ENCODE data around the gene TCF4.

The TCF4 gene

DNA sequence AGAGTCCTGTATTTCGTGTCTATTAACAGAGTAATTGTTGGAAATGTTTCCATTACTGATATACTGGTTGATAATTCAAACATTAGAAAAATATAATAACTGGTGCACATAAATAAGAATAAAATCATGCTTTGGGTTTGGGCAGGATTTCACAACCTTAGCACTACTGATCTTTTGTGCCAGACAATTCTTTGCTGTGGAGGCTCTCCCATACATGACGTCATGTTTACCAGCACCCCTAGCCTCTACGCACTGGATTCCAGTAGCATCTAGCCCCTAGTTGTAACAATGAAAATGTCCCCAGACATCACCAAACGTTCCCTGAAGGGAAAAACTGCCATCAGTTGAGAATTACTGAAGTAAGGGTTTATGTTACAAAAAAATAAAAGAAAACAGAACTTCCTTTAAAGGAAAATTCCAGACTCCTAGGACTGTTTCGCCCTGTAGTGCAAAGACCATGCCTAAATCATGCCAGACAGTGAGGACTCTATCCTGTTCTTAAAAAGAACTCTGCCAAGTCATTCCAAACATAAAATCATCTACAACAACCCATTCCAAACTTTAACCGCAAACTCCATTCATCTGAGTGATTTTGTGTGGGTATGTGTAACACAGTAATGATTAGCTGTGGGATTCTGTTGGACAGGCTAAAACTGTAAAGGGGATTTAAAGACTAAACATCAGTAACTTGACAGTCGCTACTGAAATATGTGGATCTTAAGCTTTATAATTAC is 315.3 kb downstream of the TCF4 start:
- TF ChIP-seq, protein P1, sequence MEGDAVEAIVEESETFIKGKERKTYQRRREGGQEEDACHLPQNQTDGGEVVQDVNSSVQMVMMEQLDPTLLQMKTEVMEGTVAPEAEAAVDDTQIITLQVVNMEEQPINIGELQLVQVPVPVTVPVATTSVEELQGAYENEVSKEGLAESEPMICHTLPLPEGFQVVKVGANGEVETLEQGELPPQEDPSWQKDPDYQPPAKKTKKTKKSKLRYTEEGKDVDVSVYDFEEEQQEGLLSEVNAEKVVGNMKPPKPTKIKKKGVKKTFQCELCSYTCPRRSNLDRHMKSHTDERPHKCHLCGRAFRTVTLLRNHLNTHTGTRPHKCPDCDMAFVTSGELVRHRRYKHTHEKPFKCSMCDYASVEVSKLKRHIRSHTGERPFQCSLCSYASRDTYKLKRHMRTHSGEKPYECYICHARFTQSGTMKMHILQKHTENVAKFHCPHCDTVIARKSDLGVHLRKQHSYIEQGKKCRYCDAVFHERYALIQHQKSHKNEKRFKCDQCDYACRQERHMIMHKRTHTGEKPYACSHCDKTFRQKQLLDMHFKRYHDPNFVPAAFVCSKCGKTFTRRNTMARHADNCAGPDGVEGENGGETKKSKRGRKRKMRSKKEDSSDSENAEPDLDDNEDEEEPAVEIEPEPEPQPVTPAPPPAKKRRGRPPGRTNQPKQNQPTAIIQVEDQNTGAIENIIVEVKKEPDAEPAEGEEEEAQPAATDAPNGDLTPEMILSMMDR (IDR thresholded peaks at IDR 0.05; ENCODE audit: control insufficient read depth, extremely low read depth, insufficient read depth), result no peak
- DNase-seq (ENCODE audit: low read depth), result no peak
- no peak overlapping the region for H3K4me3 ChIP-seq (ENCODE audit: low read depth, low read length)

DNA sequence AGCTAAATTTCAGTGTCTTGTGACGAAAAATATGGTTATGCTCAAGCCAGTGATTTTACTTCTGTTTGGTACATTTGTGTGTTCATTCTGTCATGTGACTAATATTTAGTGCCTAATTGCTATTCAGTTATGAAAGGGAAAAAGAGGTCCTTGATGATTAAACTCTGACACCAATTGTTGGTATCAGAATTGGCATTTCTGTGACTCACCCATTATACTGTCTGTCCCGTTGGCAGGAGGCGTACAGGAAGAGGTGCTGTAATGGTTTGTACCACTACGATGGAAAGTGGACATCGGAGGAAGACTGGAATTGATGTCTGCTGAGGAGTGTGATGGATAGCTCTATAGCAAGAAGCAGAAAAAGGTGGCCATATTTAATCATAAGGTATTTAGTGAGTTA is 318.4 kb downstream of the TCF4 start:
- TF ChIP-seq, protein P1 (IDR thresholded peaks at IDR 0.05; ENCODE audit: control insufficient read depth, extremely low read depth, insufficient read depth), result no peak
- no peak for DNase-seq (ENCODE audit: low read depth)
- H3K4me3 ChIP-seq (ENCODE audit: low read depth, low read length), result no peak overlapping the region

DNA sequence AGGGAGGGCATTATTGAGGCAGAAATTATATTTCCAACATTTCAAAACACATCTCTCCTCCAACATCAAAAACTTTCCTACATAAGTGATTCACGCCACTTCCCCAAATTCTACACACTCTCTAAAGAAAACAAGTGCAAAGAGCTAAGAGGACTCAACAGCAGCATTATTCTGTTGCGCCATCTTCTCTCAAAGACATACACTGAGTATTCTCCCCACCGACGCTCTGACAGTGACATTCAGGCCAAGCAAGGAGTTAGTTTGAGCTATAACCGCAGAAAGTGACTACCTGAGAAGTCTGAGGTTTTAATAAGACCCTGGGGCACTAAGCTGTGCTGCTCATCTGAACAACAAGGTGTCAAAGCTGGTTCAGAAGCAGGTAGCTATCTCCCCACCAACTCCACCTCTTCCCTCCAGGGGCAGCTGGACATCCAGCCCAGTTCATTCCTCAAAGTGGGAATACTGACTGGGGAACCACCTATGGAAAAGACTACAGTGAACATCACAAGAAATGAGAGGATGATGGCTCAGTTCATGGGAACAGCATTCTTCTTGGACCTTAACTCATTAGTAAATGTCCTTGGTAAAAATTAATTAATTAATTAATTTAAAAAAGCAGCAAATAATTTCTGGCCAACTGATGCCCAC is 319.2 kb downstream of the TCF4 start:
- no peak for DNase-seq (ENCODE audit: low read depth)
- TF ChIP-seq, protein P1 (IDR thresholded peaks at IDR 0.05; ENCODE audit: control insufficient read depth, extremely low read depth, insufficient read depth), result no peak
- H3K4me3 ChIP-seq (ENCODE audit: low read depth, low read length), result no peak overlapping the region

DNA sequence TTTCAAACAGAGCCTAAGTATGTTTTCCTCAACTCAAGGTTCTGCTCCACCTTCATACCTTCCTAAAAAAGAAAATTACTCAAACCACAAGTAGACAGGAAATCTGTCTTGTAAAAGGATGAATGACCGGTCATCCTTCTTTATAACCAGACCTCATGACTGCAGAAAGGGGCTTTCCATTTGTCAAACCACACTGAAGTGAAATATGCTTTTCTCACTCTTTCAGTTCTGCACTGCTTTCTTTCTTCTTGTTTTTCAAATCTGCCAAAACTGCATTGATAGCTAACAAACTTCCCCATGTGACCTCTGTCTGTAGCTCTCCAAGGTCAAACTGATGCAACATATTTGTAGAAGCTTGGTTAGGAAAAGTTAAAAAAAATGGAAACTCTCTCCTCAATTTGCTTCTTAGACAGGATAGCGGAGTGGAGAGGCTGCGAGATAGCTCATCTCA is 319.8 kb downstream of the TCF4 start:
- no peak overlapping the region for H3K4me3 ChIP-seq (ENCODE audit: low read depth, low read length)
- no peak for DNase-seq (ENCODE audit: low read depth)
- TF ChIP-seq, protein P1 (IDR thresholded peaks at IDR 0.05; ENCODE audit: control insufficient read depth, extremely low read depth, insufficient read depth), result no peak

DNA sequence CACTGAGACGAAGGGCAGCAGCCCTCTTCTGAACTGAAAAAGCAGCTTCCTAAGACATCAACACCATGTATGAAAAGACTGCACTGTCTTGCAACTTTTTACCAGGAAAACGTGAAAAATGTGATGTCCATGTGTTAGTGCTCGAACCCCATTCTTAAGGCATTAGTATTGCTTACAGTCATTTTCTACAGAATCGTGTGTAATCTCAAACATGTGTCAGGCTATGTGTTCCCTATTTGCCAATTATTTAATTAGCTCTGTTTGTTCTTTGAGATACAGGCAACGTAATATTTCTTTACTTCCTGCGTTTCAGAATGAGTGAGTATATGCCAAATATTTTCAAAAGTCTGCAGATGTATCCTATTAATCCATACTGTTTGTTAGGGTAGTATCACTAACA is 321.0 kb downstream of the TCF4 start:
- H3K4me3 ChIP-seq (ENCODE audit: low read depth, low read length), result no peak overlapping the region
- TF ChIP-seq, protein P1 (IDR thresholded peaks at IDR 0.05; ENCODE audit: control insufficient read depth, extremely low read depth, insufficient read depth), result no peak
- no peak for DNase-seq (ENCODE audit: low read depth)

DNA sequence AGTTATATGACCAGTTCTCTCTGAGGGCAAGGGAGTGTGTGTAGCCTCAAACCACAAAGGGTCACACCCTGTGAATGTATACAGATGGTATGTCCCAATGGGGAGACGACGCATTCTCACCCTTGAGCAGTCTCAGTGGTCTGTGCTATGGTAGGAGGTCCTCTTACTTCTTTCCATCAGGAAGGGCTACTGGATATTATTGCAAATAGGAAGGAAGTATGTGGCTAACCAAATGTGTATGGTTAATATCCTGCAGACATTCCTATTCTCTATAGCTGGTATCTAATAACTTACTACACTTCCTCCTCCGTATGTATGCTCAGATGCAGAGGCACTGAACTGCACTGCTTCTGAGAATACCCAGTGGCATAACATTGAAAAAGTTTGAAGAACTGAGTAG is 322.0 kb downstream of the TCF4 start:
- no peak overlapping the region for H3K4me3 ChIP-seq (ENCODE audit: low read depth, low read length)
- DNase-seq (ENCODE audit: low read depth), result no peak
- TF ChIP-seq, protein P1 (IDR thresholded peaks at IDR 0.05; ENCODE audit: control insufficient read depth, extremely low read depth, insufficient read depth), result no peak
